OCI-LY1 (cell line): ENCODE measurements around the gene MTREX.

Experiments
- EZH2 ChIP-seq: fragments of 200-600 bp; sonication (generic), shearing (Covaris generic); IDR thresholded peaks from 2 replicates; pipeline ENCODE4 v1.8.0; 2017; ENCODE audit warnings: borderline replicate concordance, mixed run types, mild to moderate bottlenecking, antibody characterized with exemption, low read length, moderate library complexity, mixed read lengths
- TF ChIP-seq, protein P1 (sequence below): fragments of 200-600 bp; sonication (generic), shearing (Covaris generic); IDR thresholded peaks from 2 replicates; pipeline ENCODE4 v1.5.1; 2017; ENCODE audit warnings: mild to moderate bottlenecking, antibody characterized with exemption, low read length, moderate library complexity, mixed read lengths

DNA sequence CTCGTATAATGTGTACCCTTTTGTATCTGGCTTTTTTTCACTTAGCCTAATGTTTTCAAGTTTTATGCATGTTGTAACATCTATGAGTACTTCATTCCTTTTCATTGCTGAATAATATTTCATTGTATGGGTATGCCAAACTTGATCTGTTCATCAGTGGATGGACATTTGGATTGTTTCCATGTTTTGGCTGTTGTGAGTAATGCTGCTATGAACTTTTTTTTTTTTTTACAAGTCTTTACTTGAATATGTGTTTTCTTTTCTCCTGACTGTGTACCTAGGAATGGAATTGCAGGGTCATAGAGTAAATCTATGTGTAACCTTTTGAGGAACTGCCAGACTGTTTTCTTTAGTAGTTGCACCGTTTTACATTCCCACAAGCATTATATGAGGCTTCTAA is 52.4 kb downstream of the MTREX start:
- TF ChIP-seq, protein P1, sequence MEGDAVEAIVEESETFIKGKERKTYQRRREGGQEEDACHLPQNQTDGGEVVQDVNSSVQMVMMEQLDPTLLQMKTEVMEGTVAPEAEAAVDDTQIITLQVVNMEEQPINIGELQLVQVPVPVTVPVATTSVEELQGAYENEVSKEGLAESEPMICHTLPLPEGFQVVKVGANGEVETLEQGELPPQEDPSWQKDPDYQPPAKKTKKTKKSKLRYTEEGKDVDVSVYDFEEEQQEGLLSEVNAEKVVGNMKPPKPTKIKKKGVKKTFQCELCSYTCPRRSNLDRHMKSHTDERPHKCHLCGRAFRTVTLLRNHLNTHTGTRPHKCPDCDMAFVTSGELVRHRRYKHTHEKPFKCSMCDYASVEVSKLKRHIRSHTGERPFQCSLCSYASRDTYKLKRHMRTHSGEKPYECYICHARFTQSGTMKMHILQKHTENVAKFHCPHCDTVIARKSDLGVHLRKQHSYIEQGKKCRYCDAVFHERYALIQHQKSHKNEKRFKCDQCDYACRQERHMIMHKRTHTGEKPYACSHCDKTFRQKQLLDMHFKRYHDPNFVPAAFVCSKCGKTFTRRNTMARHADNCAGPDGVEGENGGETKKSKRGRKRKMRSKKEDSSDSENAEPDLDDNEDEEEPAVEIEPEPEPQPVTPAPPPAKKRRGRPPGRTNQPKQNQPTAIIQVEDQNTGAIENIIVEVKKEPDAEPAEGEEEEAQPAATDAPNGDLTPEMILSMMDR: no peak
- no peak for TF ChIP-seq EZH2
